DMS153 treated with DMSO at 0.1 percent for 48 hours (cell line): ENCODE results near the gene RETREG3.
"Not testable (repeated sequence)": the region's sequence is repeated elsewhere in the genome, so short reads cannot be mapped to it uniquely, and the experiment has no call there.

Source experiments
- DNase-seq: peaks from one replicate; lab custom pipeline; 2025; ENCODE audit not compliant: unreplicated experiment; lab: John Stamatoyannopoulos, UW

Gene RETREG3, protein sequence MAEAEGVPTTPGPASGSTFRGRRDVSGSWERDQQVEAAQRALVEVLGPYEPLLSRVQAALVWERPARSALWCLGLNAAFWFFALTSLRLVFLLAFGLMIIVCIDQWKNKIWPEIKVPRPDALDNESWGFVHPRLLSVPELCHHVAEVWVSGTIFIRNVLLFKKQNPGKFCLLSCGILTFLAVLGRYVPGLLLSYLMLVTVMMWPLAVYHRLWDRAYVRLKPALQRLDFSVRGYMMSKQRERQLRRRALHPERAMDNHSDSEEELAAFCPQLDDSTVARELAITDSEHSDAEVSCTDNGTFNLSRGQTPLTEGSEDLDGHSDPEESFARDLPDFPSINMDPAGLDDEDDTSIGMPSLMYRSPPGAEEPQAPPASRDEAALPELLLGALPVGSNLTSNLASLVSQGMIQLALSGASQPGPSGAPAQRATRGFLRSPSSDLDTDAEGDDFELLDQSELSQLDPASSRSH

DNA sequence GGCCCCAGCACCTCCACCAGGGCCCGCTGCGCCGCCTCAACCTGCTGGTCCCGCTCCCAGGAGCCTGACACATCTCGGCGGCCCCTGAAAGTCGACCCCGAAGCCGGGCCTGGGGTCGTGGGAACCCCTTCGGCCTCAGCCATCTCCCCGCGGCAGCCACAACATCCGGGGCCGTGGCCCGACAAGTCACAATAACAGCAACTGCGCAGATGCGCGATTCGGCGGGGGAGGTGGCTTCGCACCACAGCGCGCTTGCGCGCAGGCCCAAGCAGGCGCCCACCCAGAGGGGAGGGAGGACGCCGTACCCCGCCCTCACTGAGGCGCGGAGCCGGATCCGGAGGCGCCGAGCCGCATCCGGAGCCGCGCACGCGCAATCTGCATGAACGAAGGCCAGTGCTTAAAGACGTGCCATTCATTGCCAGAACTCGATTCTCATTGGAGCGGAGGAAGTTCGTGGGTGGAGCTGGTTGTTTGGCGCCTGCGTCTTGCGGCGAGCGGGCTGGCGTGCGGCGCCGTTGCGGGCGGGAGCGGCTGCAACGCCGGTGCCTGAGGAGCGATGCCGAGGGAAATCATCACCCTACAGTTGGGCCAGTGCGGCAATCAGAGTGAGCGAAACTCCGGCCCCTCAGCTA is at the start of gene RETREG3, which contains the start of gene TUBG1:
TSS of gene RETREG3 (minus strand) at position 193 of the 632 bp plus-strand sequence. CDS start at position 143, 50 bp downstream.
TSS of gene TUBG1 (plus strand) at position 502 of the 632 bp plus-strand sequence. CDS start at position 557, 55 bp downstream.
- DNase-seq: peak; percentile 98

GRCh38 chr17:42657824-42658588 is 48.8 kb upstream of the RETREG3 start:
- no peak for DNase-seq

- no peak for DNase-seq
Observed at GRCh38 chr17:42655528-42655927, 46.4 kb upstream of the RETREG3 start.

DNA sequence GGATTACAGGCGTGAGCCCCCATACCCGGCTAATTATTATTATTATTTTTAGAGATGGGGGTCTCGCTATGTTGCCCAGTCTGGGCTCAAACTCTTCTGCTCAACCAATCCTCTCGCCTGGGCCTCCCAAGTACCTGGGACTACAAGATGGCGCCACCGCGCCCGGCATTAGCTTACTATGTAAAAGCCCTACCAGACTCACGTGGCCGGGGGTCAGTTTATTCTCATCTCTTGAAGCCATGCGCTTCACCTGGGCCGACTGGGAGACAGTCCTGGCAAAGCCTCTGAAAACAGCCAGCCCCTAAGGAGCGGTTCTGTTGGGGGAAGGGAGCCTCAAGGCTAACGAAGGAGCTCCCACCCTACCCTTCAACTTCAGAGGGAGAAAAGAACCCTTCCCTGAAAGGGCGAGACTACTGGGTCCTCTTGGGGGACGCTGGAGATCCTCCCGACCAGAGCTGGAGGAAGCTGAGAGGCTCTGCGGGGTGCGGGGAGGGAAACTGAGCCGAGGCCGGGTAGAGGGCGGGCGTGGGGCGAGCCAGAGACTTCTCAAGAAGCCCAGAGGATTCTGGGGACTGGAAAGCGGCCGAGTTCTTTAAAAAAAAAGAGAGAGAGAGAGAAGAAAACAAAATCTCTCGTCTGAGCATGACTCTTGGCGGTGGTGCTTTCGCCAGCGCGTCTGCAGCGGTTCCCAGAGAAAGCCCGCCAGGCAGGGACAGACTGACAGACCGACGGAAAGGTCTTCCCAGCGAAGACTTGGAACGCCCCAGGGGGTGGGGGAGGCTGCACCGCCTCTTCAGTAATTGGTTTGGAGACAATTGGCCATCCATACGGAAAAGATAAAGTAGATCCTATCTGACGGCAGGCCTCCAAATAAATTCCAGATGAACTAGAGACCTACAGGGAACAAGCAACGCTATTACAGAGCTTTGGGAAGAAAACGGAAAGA is 44.3 kb upstream of the RETREG3 start:
- DNase-seq: no peak

- no peak for DNase-seq
Observed at GRCh38 chr17:42651392-42651791, 42.2 kb upstream of the RETREG3 start.

GRCh38 chr17:42647778-42648177 is 38.6 kb upstream of the RETREG3 start:
- no peak for DNase-seq

- DNase-seq: no peak
Observed at GRCh38 chr17:42642336-42642735, 33.2 kb upstream of the RETREG3 start.

- DNase-seq: no peak
Observed at GRCh38 chr17:42640121-42640520, 30.9 kb upstream of the RETREG3 start.

- no peak for DNase-seq
Observed at GRCh38 chr17:42639525-42640113, 30.4 kb upstream of the RETREG3 start.

- no peak for DNase-seq
Observed at GRCh38 chr17:42632949-42633444, 23.8 kb upstream of the RETREG3 start.

- no peak for DNase-seq
Observed at GRCh38 chr17:42629411-42630009, 20.3 kb upstream of the RETREG3 start.

GRCh38 chr17:42627032-42627764 is 18.0 kb upstream of the RETREG3 start:
- DNase-seq: not testable (repeated sequence)

DNA sequence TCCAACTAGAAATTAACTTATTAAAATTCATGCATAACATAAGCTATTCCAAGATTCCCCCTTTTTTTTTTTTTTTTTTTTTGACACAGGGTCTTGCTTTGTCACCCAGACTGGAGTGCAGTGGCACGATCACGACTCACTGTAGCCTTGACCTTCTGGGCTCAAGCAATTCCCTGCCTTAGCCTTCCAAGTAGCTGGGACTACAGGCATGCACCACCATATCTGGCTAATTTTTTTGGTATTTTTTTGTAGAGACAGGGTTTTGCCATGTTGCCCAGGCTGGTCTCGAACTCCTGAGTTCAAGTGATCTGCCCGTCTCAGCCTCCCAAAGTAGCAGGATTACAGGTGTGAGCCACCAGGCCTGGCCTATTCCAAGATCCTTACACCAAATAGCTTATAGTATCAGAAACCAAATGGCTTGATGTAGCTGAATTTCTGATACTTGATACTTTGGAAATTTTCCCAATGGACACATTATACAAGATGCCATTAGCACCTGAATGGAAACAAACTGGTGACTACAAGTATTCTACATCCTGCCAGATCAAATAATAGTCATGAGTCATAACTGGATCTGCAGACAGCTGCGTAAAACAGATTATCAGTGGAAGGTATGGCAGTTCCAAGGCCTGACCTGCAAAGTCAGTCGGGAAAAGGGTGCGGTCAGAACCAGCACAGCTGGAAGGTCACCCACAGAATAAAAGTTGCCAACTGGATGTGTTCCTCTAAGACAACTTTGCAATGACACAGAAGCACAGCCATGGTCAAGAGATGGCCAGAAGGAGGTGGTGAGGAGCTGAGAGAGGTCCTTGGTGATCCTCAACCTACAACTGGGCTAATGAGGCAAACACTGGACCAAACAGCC is 14.8 kb upstream of the RETREG3 start:
- peak; percentile 23 for DNase-seq

GRCh38 chr17:42623271-42623670 is 14.1 kb upstream of the RETREG3 start:
- no peak for DNase-seq

DNA sequence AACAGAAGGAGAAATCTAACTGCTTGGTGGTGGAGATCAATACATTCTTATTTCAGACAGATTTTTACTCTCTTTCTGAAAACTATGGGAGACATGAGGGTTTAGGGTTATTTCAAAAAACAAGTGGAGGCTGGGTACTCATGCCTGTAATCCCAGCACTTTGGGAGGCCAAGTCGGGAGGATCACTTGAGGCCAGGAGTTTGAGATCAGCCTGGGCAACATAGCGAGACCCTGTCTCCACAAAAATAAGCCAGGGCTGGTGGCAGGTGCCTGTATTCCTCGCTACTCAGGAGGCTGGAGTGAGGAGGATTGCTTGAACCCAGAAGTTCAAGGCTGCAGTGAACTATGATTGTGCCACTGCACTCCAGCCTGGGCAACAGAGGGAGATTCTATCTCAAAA is 12.8 kb upstream of the RETREG3 start:
- DNase-seq: not testable (repeated sequence)

GRCh38 chr17:42618442-42619150 is 9.4 kb upstream of the RETREG3 start:
- DNase-seq: peak; percentile 60

- DNase-seq: no peak
Observed at GRCh38 chr17:42617956-42618431, 8.8 kb upstream of the RETREG3 start.
